H1 (cell line): ENCODE measurements around the gene GZMM. TPM values are rescaled to one million over a fixed set of nuclear protein-coding genes. Genes with fewer than 3 reads are reported as not detected.

Source experiments
- ASH2L ChIP-seq: fragments of 200-600, 300-600 bp; sonication (generic); IDR thresholded peaks from one replicate; pipeline ENCODE4 v1.7.1; 2017; ENCODE audit warnings: low read length
- BRCA1 ChIP-seq: IDR thresholded peaks from 2 replicates; pipeline ENCODE4 v1.6.1; 2012; ENCODE audit warnings: low read depth, low read length, improper control_type of control experiment
- CHD1 ChIP-seq: IDR thresholded peaks from 2 replicates; pipeline ENCODE4 v1.6.1; 2012; ENCODE audit warnings: low read depth, low read length, improper control_type of control experiment
- CTBP2 ChIP-seq: IDR thresholded peaks from 2 replicates; pipeline ENCODE4 v1.7.0; 2011; ENCODE audit warnings: borderline replicate concordance, mild to moderate bottlenecking, moderate library complexity, mixed read lengths, low read length; ENCODE audit not compliant: insufficient read depth, insufficient read length
- GABPA ChIP-seq: IDR thresholded peaks from 2 replicates; pipeline ENCODE4 v1.6.1; 2011; ENCODE audit warnings: mild to moderate bottlenecking, low read length, moderate library complexity, borderline replicate concordance; ENCODE audit not compliant: insufficient read depth
- GTF2F1 ChIP-seq: IDR thresholded peaks from 2 replicates; pipeline ENCODE4 v1.6.1; 2012; ENCODE audit warnings: low read depth, low read length, improper control_type of control experiment, borderline replicate concordance
- RFX5 ChIP-seq: IDR thresholded peaks from 2 replicates; pipeline ENCODE4 v1.6.1; 2011; ENCODE audit warnings: low read depth, low read length, improper control_type of control experiment, borderline replicate concordance
- SIRT6 ChIP-seq: IDR thresholded peaks from one replicate; pipeline ENCODE4 v1.7.1; 2012; ENCODE audit warnings: low read length, inconsistent platforms
- TAF1 ChIP-seq: IDR thresholded peaks from 2 replicates; pipeline ENCODE4 v1.6.1; 2011; ENCODE audit warnings: mild to moderate bottlenecking, low read depth, low read length
- TCF12 ChIP-seq: IDR thresholded peaks from 2 replicates; pipeline ENCODE4 v1.6.1; 2011; ENCODE audit warnings: low read depth, mild to moderate bottlenecking, low read length
- polyA plus RNA-seq, 7 experiments: library from polyadenylated mRNA; depleted of rRNA in 3 of 7; stranded (reverse) in 5 of 7; unstranded in 2 of 7; fragments of >200 nt in 5 of 7; fragments of 200-250 nt in 2 of 7; gene quantifications; 1 replicate in 5 of 7; 2 replicates in 1 of 7; 4 replicates in 1 of 7; pipeline versions ENCODE4 v1.2.1 to v1.2.3, GENCODE V29; 2011 to 2013; ENCODE audit warnings: missing spikeins in 2 of 7, mixed read lengths in 2 of 7
- total RNA-seq: library from RNA; stranded (reverse); fragmentation: NEBNext Ultra II Directional; extraction: Animal tissue kit (Norgen Biotek cat#: 25700); gene quantifications from 2 replicates; pipeline ENCODE4 v1.2.1, GENCODE V29; 2021
- TF ChIP-seq, protein P1 (sequence below): IDR thresholded peaks from 2 replicates; pipeline ENCODE4 v1.6.1; 2012; ENCODE audit warnings: inconsistent platforms

Gene GZMM
- total and polyA plus RNA-seq, 2 of the 8 experiments (the other 6 are each of a cell fraction or from before 2014, with no cell fraction given): 0.09 to 0.32 TPM

DNA sequence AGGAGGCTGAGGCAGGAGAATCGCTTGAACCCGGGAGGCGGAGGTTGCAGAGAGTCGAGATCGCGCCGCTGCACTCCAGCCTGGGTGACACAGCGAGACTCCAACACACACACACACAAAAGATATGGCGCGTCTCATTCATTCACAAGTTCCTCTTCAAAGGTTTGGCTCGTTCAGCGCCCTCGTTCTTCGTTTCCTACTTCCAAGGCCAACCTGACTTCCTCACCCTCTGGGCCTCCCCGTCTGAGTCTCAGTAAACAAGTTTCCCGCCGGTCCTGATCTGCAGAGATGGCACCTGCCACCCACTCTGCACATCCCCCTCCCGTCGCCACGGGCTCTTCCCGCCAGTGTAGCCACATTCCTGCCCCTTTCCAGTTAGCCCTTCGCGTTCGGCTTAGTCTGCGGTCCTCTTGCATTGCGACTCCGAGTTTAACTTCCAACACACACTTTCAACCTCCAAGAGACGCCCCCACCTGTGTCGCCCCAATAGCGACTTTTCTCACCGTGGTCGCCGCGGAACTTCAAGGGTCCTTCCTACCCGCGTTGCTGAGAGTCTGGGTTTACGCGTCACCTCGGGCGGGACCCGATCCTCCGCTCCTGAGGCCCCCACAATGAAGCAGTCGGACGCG, 27.2 kb downstream of the GZMM start (continued):
- TF ChIP-seq CTBP2 (no peak), BRCA1 (no peak), TAF1 (peak; percentile 49; the same call in 1 of the 2 replicates), ASH2L (peak; percentile 47), RFX5 (no peak), CHD1 (no peak), TCF12 (no peak), GTF2F1 (no peak), SIRT6 (no peak), GABPA (no peak)
- TF ChIP-seq, protein P1, sequence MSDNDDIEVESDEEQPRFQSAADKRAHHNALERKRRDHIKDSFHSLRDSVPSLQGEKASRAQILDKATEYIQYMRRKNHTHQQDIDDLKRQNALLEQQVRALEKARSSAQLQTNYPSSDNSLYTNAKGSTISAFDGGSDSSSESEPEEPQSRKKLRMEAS: peak; percentile 61
